Kidney (tissue), 14 donors: ENCODE measurements around the gene NFKBIA. TPM values are rescaled to one million over a fixed set of nuclear protein-coding genes. Genes with fewer than 3 reads are reported as not detected.

ENCODE experiments used
- DNase-seq, 5 donors: peaks; one replicate each; pipeline ENCODE4 v3.0.0-alpha.2; 2013 to 2020
- FAIRE-seq: peaks from 2 replicates; lab custom pipeline; 2012; peaks lifted over from hg19 to GRCh38; lab: Jason Lieb, UNC
- H3K27ac ChIP-seq, 2 donors: one replicate each; pipeline ENCODE4 v1.7.0; 2013; ENCODE audit warnings: low read depth in 2 of 2, low read length in 2 of 2, inconsistent platforms in 1 of 2
- H3K27me3 ChIP-seq: one replicate; pipeline ENCODE4 v1.7.1; 2013; ENCODE audit warnings: low read length, inconsistent platforms; ENCODE audit not compliant: control insufficient read depth, insufficient read depth
- H3K36me3 ChIP-seq, 3 donors: one replicate each; pipeline versions ENCODE4 v1.7.0 to v1.7.1; 2013; ENCODE audit warnings: low read length in 3 of 3, control low read depth in 1 of 3, inconsistent platforms in 1 of 3; ENCODE audit not compliant: insufficient read depth in 3 of 3, control insufficient read depth in 2 of 3
- H3K4me1 ChIP-seq, 3 donors: one replicate each; pipeline versions ENCODE4 v1.7.0 to v1.7.1; 2013; ENCODE audit warnings: low read length in 3 of 3, inconsistent platforms in 1 of 3, low read depth in 1 of 3; ENCODE audit not compliant: control insufficient read depth in 2 of 3, insufficient read depth in 2 of 3
- H3K4me3 ChIP-seq, 3 donors: one replicate each; pipeline versions ENCODE4 v1.7.0 to v1.8.1; 2013; ENCODE audit warnings: low read length in 3 of 3, control low read depth in 1 of 3, inconsistent platforms in 1 of 3
- H3K9ac ChIP-seq, 3 donors: one replicate each; pipeline versions ENCODE4 v1.7.0 to v1.7.1; 2013; ENCODE audit warnings: low read length in 3 of 3, control low read depth in 1 of 3, inconsistent platforms in 1 of 3
- H3K9me3 ChIP-seq, 3 donors: one replicate each; pipeline versions ENCODE4 v1.7.0 to v1.7.1; 2013; ENCODE audit warnings: low read length in 3 of 3, control low read depth in 1 of 3, inconsistent platforms in 1 of 3; ENCODE audit not compliant: control insufficient read depth in 2 of 3, insufficient read depth in 1 of 3
- CTCF ChIP-seq: IDR thresholded peaks from 3 replicates; pipeline ENCODE4 v1.5.1; 2012; ENCODE audit warnings: mild to moderate bottlenecking, moderate library complexity, borderline replicate concordance; ENCODE audit not compliant: insufficient read depth; ENCODE audit errors: extremely low read depth
- intact Hi-C: fragments of 100-400 bp; cut with DNase I; formaldehyde crosslinking; loops from one replicate; pipeline ENCODE4 v1.11.1; 2022
- polyA plus RNA-seq: library from polyadenylated mRNA; stranded (reverse); fragments of 350-450 nt; fragmentation: Illumina TruSeq; extraction: RNeasy Lipid Tissue Mini Kit (QIAGEN cat#74804); gene quantifications from one replicate; pipeline ENCODE4 v1.2.3, GENCODE V29; 2014; ENCODE audit warnings: low read depth, low replicate concordance; ENCODE audit not compliant: insufficient read depth
- total RNA-seq: library from RNA; stranded (reverse); fragmentation: NEBNext Ultra II Directional; extraction: Animal tissue kit (Norgen Biotek cat#: 25700); gene quantifications from one replicate; pipeline ENCODE4 v1.2.1, GENCODE V29; 2021
- donor health status: control.
- donor health status: control.
- donor health status: control.
- donor health status: control.
- donor health status: control.
- donor health status: DM: yes; HTN: yes; CAD: no.
- donor health status: Normal renal cell carcinoma (clear cell type).

The NFKBIA gene
- total and polyA plus RNA-seq, 2 donors from 2014 or later = 131 to 171 TPM

GRCh38 chr14:35386673-35387125 lies 17.9 kb downstream of the NFKBIA start:
- no peaks in the 10 kb centered on the region for H3K36me3 ChIP-seq
- no peak for TF ChIP-seq CTCF
- H3K9me3 ChIP-seq = no peaks in the 10 kb centered on the region
- H3K27ac ChIP-seq = no peak overlapping the region
- H3K27me3 ChIP-seq = no peaks in the 10 kb centered on the region
- no peak for FAIRE-seq
- H3K4me1 ChIP-seq = peaks cover 0 to 25% (median 21%) of the 10 kb centered on the region in 3 donors
- no peak overlapping the region for H3K9ac ChIP-seq
- intact Hi-C loops = no loop called here
- DNase-seq = peak in 2 of 5 donors; percentile 26 to 29
- H3K4me3 ChIP-seq = no peak overlapping the region

- DNase-seq (peak; percentile 77 to 95 (median 85)), FAIRE-seq (no peak)
- Histone ChIP-seq H3K9ac (peak overlapping the region in 1 of 3 donors; percentile 62), H3K4me1 (peaks cover 0 to 25% (median 21%) of the 10 kb centered on the region in 3 donors), H3K4me3 (no peak overlapping the region), H3K9me3 (no peaks in the 10 kb centered on the region), H3K27me3 (no peaks in the 10 kb centered on the region), H3K36me3 (no peaks in the 10 kb centered on the region), H3K27ac (peak overlapping the region; percentile 80 to 83)
- intact Hi-C loops = no loop called here
- no peak for TF ChIP-seq CTCF
Observed at GRCh38 chr14:35385042-35385839, 19.3 kb downstream of the NFKBIA start.

GRCh38 chr14:35384455-35385041 lies 20.0 kb downstream of the NFKBIA start:
- peak; percentile 11 for TF ChIP-seq CTCF
- DNase-seq (peak in 2 of 5 donors; percentile 57 to 85), FAIRE-seq (no peak)
- Histone ChIP-seq H3K27ac (peak overlapping the region; percentile 80 to 83), H3K4me1 (peaks cover 0 to 25% (median 21%) of the 10 kb centered on the region in 3 donors), H3K9me3 (no peaks in the 10 kb centered on the region), H3K9ac (peak overlapping the region in 1 of 3 donors; percentile 62), H3K27me3 (no peaks in the 10 kb centered on the region), H3K36me3 (no peaks in the 10 kb centered on the region), H3K4me3 (no peak overlapping the region)
- intact Hi-C loops = no loop called here
